Measurements from ENCODE around the gene STAC.

GRCh38 chr3:36459177-36459576 is 78.9 kb downstream of the STAC start:
- no peak for TF ChIP-seq CTCF (IDR thresholded peaks at IDR 0.05; ENCODE audit: insufficient read depth, low read length)
- no peak for TF ChIP-seq GABPA (IDR thresholded peaks at IDR 0.05; ENCODE audit: low read depth)
- no peak for TF ChIP-seq POLR2AphosphoS5 (IDR thresholded peaks at IDR 0.05; ENCODE audit: low read depth)
- no peak for TF ChIP-seq REST (IDR thresholded peaks at IDR 0.05; ENCODE audit: insufficient replicate concordance, low read depth)
